Measurements from ENCODE around the gene RASAL2. TPM values are rescaled to one million over a fixed set of nuclear protein-coding genes. Genes with fewer than 3 reads are reported as not detected.

Gene RASAL2
- total RNA-seq, 1 experiment from 2014 or later, result 32.4 TPM

DNA sequence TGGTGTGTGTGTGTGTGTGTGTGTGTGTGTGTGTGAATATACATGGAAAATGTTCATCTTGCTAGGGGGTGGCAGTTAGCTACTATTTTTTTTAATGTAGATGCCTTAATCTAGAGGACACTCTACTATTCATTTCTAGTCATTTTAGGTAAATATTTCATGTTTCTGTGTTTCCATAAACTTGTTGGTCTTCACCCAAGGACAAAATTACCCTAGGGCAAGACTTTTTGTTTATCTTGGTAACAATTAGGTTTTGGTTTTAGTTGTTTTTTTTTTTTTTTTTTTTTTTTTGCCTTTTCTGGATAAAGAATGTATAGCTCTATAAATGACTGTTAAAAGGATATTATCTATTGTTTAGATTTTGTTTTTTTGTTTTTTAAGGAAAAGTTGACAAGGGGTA is 370.7 kb downstream of the RASAL2 start:
- Mint-ChIP-seq H3K27ac (ENCODE audit: unreplicated experiment) (no peak overlapping the region), H3K9me3 (ENCODE audit: low read depth, unreplicated experiment) (no peaks in the 10 kb centered on the region), H3K27me3 (ENCODE audit: unreplicated experiment) (no peaks in the 10 kb centered on the region), H3K36me3 (ENCODE audit: insufficient read depth, unreplicated experiment) (no peaks in the 10 kb centered on the region), H3K4me1 (ENCODE audit: low read depth, unreplicated experiment) (peaks cover 9% of the 10 kb centered on the region), H3K4me3 (ENCODE audit: low read depth, unreplicated experiment) (no peak overlapping the region)
- no TSS peak for BruUV-seq (replicated peaks)
- CTCF ChIA-PET, result interaction anchor here (0.6 to 0.7 kb wide), 3 partner anchors 144 to 1074 kb away, joined by 3 to 6 read pairs (median 3); no protein-coding TSS in a partner anchor
- TF ChIP-seq CTCF (IDR thresholded peaks at IDR 0.05; ENCODE audit: unreplicated experiment), result no peak
- no peak for DNase-seq
- intact Hi-C loops (cut with micrococcal nuclease; ENCODE audit: unreplicated experiment), result loop anchor here (5.0 kb wide), 1 partner anchor 152 kb away; no protein-coding TSS in a partner anchor

DNA sequence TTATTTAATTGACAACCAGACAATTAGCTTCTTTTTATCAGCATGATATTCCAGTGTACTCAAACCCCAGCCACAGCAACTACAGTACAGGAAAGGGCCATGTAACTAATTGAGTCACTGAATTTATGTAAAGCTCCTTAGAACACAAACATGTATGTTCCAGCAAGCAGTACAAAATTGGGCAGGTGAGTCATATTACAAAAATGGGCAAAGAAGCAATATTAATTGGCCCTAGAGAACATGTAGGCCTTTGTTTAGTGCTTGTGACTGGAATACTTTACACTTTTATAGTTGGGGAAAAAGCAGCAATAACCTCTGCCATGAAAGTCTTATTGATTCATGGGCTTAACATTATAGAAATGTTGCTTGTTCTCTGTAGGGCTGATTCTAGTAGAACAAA is 371.1 kb downstream of the RASAL2 start:
- Mint-ChIP-seq H3K4me3 (ENCODE audit: low read depth, unreplicated experiment) (no peak overlapping the region), H3K9me3 (ENCODE audit: low read depth, unreplicated experiment) (no peaks in the 10 kb centered on the region), H3K27me3 (ENCODE audit: unreplicated experiment) (no peaks in the 10 kb centered on the region), H3K4me1 (ENCODE audit: low read depth, unreplicated experiment) (peaks cover 9% of the 10 kb centered on the region), H3K36me3 (ENCODE audit: insufficient read depth, unreplicated experiment) (no peaks in the 10 kb centered on the region), H3K27ac (ENCODE audit: unreplicated experiment) (no peak overlapping the region)
- TF ChIP-seq CTCF (IDR thresholded peaks at IDR 0.05; ENCODE audit: unreplicated experiment), result no peak
- no peak for DNase-seq
- intact Hi-C loops (cut with micrococcal nuclease; ENCODE audit: unreplicated experiment), result no loop called here
- BruUV-seq (replicated peaks), result no TSS peak
- CTCF ChIA-PET, result interaction anchor here (0.6 kb wide), 1 partner anchor 145 kb away, joined by 3 read pairs; no protein-coding TSS in a partner anchor

- Mint-ChIP-seq H3K9me3 (ENCODE audit: low read depth, unreplicated experiment) (no peaks in the 10 kb centered on the region), H3K36me3 (ENCODE audit: insufficient read depth, unreplicated experiment) (no peaks in the 10 kb centered on the region), H3K4me3 (ENCODE audit: low read depth, unreplicated experiment) (no peak overlapping the region), H3K4me1 (ENCODE audit: low read depth, unreplicated experiment) (no peaks in the 10 kb centered on the region), H3K27ac (ENCODE audit: unreplicated experiment) (no peak overlapping the region), H3K27me3 (ENCODE audit: unreplicated experiment) (no peaks in the 10 kb centered on the region)
- CTCF ChIA-PET, result no interaction called here
- BruUV-seq (replicated peaks), result no TSS peak
- no peak for TF ChIP-seq CTCF (IDR thresholded peaks at IDR 0.05; ENCODE audit: unreplicated experiment)
- intact Hi-C loops (cut with micrococcal nuclease; ENCODE audit: unreplicated experiment), result no loop called here
- DNase-seq, result no peak
Measured at GRCh38 chr1:178467837-178468236, 373.9 kb downstream of the RASAL2 start.

DNA sequence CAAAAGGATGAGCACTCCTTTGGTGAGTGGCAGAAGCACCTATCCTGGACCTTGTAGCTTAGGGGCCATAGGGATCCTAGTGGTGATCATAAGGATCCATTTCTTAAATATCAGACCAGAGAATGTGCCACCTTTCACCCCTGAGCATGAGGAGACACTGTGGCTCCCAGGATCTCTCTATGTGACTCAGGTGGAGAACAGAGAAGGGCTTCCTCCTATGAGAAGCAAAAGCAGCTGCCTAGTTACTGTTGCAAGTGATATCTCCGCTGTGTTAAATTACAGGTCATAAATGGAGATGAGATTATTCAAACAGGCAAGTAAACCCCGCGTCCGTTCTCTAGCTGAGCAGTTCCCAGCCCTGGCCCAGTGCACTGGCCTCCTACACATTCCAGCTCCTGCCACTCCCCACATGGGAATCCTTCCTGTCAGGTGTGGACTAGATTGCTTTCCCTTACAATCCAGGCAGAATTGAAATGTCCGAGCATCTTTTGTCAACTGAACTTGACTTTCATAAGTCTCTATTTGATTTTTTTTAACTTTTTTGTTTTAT is 376.6 kb downstream of the RASAL2 start:
- no peak for TF ChIP-seq CTCF (IDR thresholded peaks at IDR 0.05; ENCODE audit: unreplicated experiment)
- H3K4me3 Mint-ChIP-seq (ENCODE audit: low read depth, unreplicated experiment), result no peak overlapping the region
- peak; percentile 28 for DNase-seq
- CTCF ChIA-PET, result interaction anchor here (1.4 kb wide), 1 partner anchor 160 kb away, joined by 4 read pairs; no protein-coding TSS in a partner anchor
- H3K36me3 Mint-ChIP-seq (ENCODE audit: insufficient read depth, unreplicated experiment), result no peaks in the 10 kb centered on the region
- H3K27me3 Mint-ChIP-seq (ENCODE audit: unreplicated experiment), result no peaks in the 10 kb centered on the region
- no peak overlapping the region for H3K27ac Mint-ChIP-seq (ENCODE audit: unreplicated experiment)
- no TSS peak for BruUV-seq (replicated peaks)
- H3K9me3 Mint-ChIP-seq (ENCODE audit: low read depth, unreplicated experiment), result no peaks in the 10 kb centered on the region
- no peaks in the 10 kb centered on the region for H3K4me1 Mint-ChIP-seq (ENCODE audit: low read depth, unreplicated experiment)
- intact Hi-C loops (cut with micrococcal nuclease; ENCODE audit: unreplicated experiment), result no loop called here
